SK-N-SH treated with all-trans-retinoic acid at 6 μM for 48 hours (cell line): Measurements from ENCODE around the gene ADK.
A peak's percentile ranks its signal among the peaks of the same experiment; 100 is the strongest.

Experiments
- ATAC-seq: fragments of 200-7000 bp; cut with Tn5 transposase; 3 replicates; pipeline ENCODE4 v1.9.1; 2020; ENCODE audit warnings: mild to moderate bottlenecking, moderate library complexity
- ARNTL ChIP-seq: fragments of 450-650 bp; formaldehyde crosslinking; IDR thresholded peaks from 2 replicates; pipeline ENCODE4 v1.5.0; 2020; ENCODE audit warnings: low read depth, mild to moderate bottlenecking, moderate library complexity, borderline replicate concordance
- BACH2 ChIP-seq: fragments of 250-450 bp; sonication (Bioruptor Pico); IDR thresholded peaks from 2 replicates; pipeline ENCODE4 v1.9.0; 2021; ENCODE audit warnings: mild to moderate bottlenecking, borderline replicate concordance
- GLIS3 ChIP-seq: fragments of 250-450 bp; sonication (Bioruptor Pico); IDR thresholded peaks from 2 replicates; pipeline ENCODE4 v1.5.0; 2020; ENCODE audit warnings: mild to moderate bottlenecking, moderate library complexity
- ISL1 ChIP-seq: fragments of 250-450 bp; sonication (Bioruptor Pico); IDR thresholded peaks from 2 replicates; pipeline ENCODE4 v2.1.2; 2022; ENCODE audit warnings: mild to moderate bottlenecking, moderate library complexity
- OSR1 ChIP-seq: fragments of 250-450 bp; sonication (Bioruptor Pico); IDR thresholded peaks from 2 replicates; pipeline ENCODE4 v1.8.0; 2022; ENCODE audit warnings: moderate library complexity, mild to moderate bottlenecking, inconsistent platforms
- PPARA ChIP-seq: fragments of 250-450 bp; sonication (Bioruptor Pico); IDR thresholded peaks from 2 replicates; pipeline ENCODE4 v1.5.0; 2020; ENCODE audit warnings: mild to moderate bottlenecking, borderline replicate concordance
- RARB ChIP-seq: fragments of 250-450 bp; sonication (Bioruptor Pico); IDR thresholded peaks from 2 replicates; pipeline ENCODE4 v1.8.0; 2021; ENCODE audit warnings: mild to moderate bottlenecking, moderate library complexity
- SNAI2 ChIP-seq: fragments of 250-450 bp; sonication (Bioruptor Pico); IDR thresholded peaks from 2 replicates; pipeline ENCODE4 v1.5.0; 2020; ENCODE audit warnings: mild to moderate bottlenecking, moderate library complexity
- TCF4 ChIP-seq: fragments of 250-450 bp; sonication (Bioruptor Pico); IDR thresholded peaks from 2 replicates; pipeline ENCODE4 v1.8.0; 2021; ENCODE audit warnings: mild to moderate bottlenecking, moderate library complexity, borderline replicate concordance
- TOX ChIP-seq: fragments of 250-450 bp; sonication (Bioruptor Pico); IDR thresholded peaks from 2 replicates; pipeline ENCODE4 v1.8.0; 2021; ENCODE audit warnings: mild to moderate bottlenecking, moderate library complexity, borderline replicate concordance
- ZFP3 ChIP-seq: fragments of 250-450 bp; sonication (Bioruptor Pico); IDR thresholded peaks from 2 replicates; pipeline ENCODE4 v1.5.0; 2020; ENCODE audit warnings: mild to moderate bottlenecking, moderate library complexity
- ZFP30 ChIP-seq: fragments of 450-650 bp; formaldehyde crosslinking; IDR thresholded peaks from 2 replicates; pipeline ENCODE4 v1.5.0; 2022; ENCODE audit warnings: mild to moderate bottlenecking, moderate library complexity
- ZNF565 ChIP-seq: fragments of 450-650 bp; formaldehyde crosslinking; conservative IDR thresholded peaks from 2 replicates; pipeline ENCODE4 v1.5.0; 2020; ENCODE audit warnings: low read depth, mild to moderate bottlenecking, moderate library complexity
- ZNF70 ChIP-seq: fragments of 450-650 bp; formaldehyde crosslinking; IDR thresholded peaks from 2 replicates; pipeline ENCODE4 v1.5.0; 2020; ENCODE audit warnings: mild to moderate bottlenecking, moderate library complexity
- ZNF8 ChIP-seq: fragments of 450-650 bp; formaldehyde crosslinking; IDR thresholded peaks from 2 replicates; pipeline ENCODE4 v1.5.0; 2020; ENCODE audit warnings: mild to moderate bottlenecking, moderate library complexity
- TF ChIP-seq, protein P1 (sequence below): fragments of 250-450 bp; sonication (Bioruptor Pico); IDR thresholded peaks from 2 replicates; pipeline ENCODE4 v1.5.0; 2020; ENCODE audit warnings: mild to moderate bottlenecking, moderate library complexity
- TF ChIP-seq, protein P2 (sequence below): fragments of 250-450 bp; sonication (Bioruptor Pico); IDR thresholded peaks from 2 replicates; pipeline ENCODE4 v1.5.1; 2020; ENCODE audit warnings: low read depth, mild to moderate bottlenecking, moderate library complexity
- TF ChIP-seq, protein P3 (sequence below): fragments of 250-450 bp; sonication (Bioruptor Pico); IDR thresholded peaks from 2 replicates; pipeline ENCODE4 v1.5.1; 2021; ENCODE audit warnings: mild to moderate bottlenecking, moderate library complexity
- TF ChIP-seq, protein P4 (sequence below): fragments of 250-450 bp; sonication (Bioruptor Pico); IDR thresholded peaks from 2 replicates; pipeline ENCODE4 v1.8.0; 2021; ENCODE audit warnings: low read depth, mild to moderate bottlenecking, moderate library complexity, borderline replicate concordance

Gene ADK

DNA sequence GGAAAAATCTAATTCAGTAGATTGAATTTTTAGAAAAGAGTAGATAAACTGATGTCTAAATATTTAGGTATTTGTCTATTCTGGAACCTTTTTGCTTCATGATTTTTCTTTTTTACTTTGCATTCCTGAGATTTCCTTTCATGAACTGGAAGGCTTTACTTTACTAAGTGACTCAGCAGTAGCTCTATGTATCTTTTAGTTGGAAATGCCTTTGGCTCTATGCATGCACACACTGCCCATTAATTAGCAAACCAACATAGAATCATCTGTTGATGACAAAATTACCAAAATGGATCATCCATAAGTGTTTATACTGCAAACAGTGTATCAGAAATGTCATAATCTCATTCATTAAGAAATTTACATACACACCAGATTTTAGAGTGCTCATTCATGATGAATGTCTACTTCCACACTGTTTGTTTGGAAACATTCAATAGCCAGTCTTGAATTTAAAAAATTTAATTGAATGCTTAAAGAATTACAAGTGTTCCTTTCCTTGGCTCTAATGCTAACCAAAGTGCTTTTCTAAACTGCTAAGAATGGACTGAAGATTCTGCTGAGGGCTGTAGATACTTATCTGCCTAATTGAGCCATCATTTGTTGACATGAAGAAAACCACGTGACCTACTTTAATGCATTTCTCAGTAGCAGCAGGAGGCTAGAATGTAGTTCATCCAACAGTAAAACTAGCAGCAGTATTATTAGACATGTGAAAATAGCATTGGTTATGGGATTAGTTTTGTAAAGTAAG, 282.0 kb downstream of the ADK start:
- peak; percentile 87 for ATAC-seq

DNA sequence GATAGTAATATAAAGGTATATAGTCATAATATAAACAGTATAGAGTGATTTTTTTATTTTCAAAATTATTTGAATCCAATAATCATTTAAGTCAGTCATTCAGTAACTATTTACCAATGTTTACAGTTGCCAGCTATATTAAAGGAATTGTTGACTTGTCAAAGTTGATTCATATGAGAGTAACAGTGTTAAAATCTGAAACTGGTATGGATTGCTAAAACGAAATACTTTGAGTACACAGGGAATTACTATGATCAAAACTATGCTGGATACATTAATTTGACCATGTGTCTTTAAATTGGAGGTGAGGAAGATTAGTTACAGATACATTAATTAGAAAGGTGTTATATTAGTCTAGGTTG, 282.6 kb downstream of the ADK start:
- no peak for ATAC-seq
- no peak for TF ChIP-seq ZFP3 (CRISPR knock-in tag)
- no peak for TF ChIP-seq ZNF70
- TF ChIP-seq ZNF565 (CRISPR knock-in tag): no peak
- no peak for TF ChIP-seq SNAI2
- TF ChIP-seq TOX (CRISPR knock-in tag): no peak
- no peak for TF ChIP-seq GLIS3 (CRISPR knock-in tag)
- TF ChIP-seq, protein P1, sequence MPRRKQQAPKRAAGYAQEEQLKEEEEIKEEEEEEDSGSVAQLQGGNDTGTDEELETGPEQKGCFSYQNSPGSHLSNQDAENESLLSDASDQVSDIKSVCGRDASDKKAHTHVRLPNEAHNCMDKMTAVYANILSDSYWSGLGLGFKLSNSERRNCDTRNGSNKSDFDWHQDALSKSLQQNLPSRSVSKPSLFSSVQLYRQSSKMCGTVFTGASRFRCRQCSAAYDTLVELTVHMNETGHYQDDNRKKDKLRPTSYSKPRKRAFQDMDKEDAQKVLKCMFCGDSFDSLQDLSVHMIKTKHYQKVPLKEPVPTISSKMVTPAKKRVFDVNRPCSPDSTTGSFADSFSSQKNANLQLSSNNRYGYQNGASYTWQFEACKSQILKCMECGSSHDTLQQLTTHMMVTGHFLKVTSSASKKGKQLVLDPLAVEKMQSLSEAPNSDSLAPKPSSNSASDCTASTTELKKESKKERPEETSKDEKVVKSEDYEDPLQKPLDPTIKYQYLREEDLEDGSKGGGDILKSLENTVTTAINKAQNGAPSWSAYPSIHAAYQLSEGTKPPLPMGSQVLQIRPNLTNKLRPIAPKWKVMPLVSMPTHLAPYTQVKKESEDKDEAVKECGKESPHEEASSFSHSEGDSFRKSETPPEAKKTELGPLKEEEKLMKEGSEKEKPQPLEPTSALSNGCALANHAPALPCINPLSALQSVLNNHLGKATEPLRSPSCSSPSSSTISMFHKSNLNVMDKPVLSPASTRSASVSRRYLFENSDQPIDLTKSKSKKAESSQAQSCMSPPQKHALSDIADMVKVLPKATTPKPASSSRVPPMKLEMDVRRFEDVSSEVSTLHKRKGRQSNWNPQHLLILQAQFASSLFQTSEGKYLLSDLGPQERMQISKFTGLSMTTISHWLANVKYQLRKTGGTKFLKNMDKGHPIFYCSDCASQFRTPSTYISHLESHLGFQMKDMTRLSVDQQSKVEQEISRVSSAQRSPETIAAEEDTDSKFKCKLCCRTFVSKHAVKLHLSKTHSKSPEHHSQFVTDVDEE (CRISPR knock-in tag): no peak
- no peak for TF ChIP-seq PPARA
- TF ChIP-seq, protein P2, sequence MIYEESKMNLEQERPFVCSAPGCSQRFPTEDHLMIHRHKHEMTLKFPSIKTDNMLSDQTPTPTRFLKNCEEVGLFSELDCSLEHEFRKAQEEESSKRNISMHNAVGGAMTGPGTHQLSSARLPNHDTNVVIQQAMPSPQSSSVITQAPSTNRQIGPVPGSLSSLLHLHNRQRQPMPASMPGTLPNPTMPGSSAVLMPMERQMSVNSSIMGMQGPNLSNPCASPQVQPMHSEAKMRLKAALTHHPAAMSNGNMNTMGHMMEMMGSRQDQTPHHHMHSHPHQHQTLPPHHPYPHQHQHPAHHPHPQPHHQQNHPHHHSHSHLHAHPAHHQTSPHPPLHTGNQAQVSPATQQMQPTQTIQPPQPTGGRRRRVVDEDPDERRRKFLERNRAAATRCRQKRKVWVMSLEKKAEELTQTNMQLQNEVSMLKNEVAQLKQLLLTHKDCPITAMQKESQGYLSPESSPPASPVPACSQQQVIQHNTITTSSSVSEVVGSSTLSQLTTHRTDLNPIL (CRISPR knock-in tag): no peak
- TF ChIP-seq ARNTL: no peak
- TF ChIP-seq, protein P3, sequence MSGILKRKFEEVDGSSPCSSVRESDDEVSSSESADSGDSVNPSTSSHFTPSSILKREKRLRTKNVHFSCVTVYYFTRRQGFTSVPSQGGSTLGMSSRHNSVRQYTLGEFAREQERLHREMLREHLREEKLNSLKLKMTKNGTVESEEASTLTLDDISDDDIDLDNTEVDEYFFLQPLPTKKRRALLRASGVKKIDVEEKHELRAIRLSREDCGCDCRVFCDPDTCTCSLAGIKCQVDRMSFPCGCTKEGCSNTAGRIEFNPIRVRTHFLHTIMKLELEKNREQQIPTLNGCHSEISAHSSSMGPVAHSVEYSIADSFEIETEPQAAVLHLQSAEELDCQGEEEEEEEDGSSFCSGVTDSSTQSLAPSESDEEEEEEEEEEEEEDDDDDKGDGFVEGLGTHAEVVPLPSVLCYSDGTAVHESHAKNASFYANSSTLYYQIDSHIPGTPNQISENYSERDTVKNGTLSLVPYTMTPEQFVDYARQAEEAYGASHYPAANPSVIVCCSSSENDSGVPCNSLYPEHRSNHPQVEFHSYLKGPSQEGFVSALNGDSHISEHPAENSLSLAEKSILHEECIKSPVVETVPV (CRISPR knock-in tag): no peak

More for the DNA sequence above, 282.0 kb downstream of the ADK start:
- peak; percentile 97 for TF ChIP-seq ISL1 (CRISPR knock-in tag)
- TF ChIP-seq SNAI2: peak; percentile 39; the same call in 1 of the 2 replicates
- TF ChIP-seq, protein P3 (CRISPR knock-in tag): peak; percentile 59; the same call in 1 of the 2 replicates
- no peak for TF ChIP-seq TOX (CRISPR knock-in tag)
- TF ChIP-seq ZFP30 (CRISPR knock-in tag): no peak
- TF ChIP-seq PPARA: no peak
- 0 out of 2 replicates have a peak, but pooled peaks have one; percentile 25 for TF ChIP-seq TCF4
- TF ChIP-seq, protein P2 (CRISPR knock-in tag): 0 out of 2 replicates have a peak, but pooled peaks have one; percentile 31

DNA sequence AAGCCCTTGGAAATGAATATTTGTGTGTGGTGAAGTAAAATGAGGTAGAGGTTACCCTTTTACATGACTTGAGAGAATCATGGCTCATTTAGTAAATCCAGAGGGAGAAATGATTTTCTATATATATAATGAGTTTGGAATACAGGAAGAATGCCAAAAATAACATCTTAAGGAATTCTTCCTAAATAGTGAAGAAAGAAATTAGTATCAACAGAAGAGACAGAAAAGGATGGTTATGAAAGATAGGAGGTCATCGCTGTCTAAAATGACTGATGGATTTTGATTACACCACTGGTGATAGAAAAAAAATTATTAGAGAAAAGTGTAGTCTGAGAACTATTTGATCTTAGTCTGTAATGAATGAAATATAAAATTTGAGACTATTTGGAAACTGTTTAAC, 283.0 kb downstream of the ADK start:
- TF ChIP-seq OSR1 (CRISPR knock-in tag) (no peak), ISL1 (CRISPR knock-in tag) (peak; percentile 79)
- ATAC-seq: no peak

DNA sequence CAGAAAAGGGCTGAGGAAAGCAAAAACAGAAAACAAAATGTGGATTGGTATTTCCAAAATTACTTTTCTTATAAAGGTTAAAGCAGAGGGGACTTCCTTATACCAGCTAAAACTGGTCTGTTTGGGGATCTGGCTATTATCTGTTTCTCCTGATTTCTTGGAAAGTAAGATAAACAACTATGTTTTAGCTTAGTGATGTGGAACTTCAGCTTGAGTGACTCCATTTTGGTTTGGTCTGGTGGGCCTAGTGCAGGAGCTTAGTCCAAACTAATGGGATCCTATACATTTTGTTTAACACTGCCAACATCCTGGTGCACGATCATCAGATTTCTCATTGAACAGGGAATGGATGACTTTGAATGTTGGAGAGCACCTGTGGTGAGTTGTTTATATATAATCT, 283.5 kb downstream of the ADK start:
- ATAC-seq: no peak
- TF ChIP-seq SNAI2 (no peak), ZNF70 (no peak), BACH2 (CRISPR knock-in tag) (no peak), ZNF8 (CRISPR knock-in tag) (no peak), ZFP30 (CRISPR knock-in tag) (no peak), ISL1 (CRISPR knock-in tag) (no peak), TOX (CRISPR knock-in tag) (no peak), RARB (no peak), ARNTL (no peak), ZNF565 (CRISPR knock-in tag) (no peak)
- TF ChIP-seq, protein P1 (CRISPR knock-in tag): no peak
- TF ChIP-seq, protein P4, sequence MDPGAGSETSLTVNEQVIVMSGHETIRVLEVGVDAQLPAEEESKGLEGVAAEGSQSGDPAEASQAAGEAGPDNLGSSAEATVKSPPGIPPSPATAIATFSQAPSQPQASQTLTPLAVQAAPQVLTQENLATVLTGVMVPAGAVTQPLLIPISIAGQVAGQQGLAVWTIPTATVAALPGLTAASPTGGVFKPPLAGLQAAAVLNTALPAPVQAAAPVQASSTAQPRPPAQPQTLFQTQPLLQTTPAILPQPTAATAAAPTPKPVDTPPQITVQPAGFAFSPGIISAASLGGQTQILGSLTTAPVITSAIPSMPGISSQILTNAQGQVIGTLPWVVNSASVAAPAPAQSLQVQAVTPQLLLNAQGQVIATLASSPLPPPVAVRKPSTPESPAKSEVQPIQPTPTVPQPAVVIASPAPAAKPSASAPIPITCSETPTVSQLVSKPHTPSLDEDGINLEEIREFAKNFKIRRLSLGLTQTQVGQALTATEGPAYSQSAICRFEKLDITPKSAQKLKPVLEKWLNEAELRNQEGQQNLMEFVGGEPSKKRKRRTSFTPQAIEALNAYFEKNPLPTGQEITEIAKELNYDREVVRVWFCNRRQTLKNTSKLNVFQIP (CRISPR knock-in tag): no peak
